Upper lobe of right lung (tissue), 1 donor: ENCODE results near the gene DNAJC6. TPM values are rescaled to one million over a fixed set of nuclear protein-coding genes. Genes with fewer than 3 reads are reported as not detected.

Source experiments
- ATAC-seq: fragments of 200-7000 bp; cut with Tn5 transposase; one replicate; pipeline ENCODE4 v1.9.1; 2020; ENCODE audit warnings: mild to moderate bottlenecking, moderate library complexity
- DNase-seq: peaks from one replicate; pipeline ENCODE4 v3.0.0-alpha.2; 2020
- H3K27ac ChIP-seq: fragments of 200-600 bp; one replicate; pipeline ENCODE4 v1.8.0; 2022
- H3K27me3 ChIP-seq: fragments of 200-600 bp; one replicate; pipeline ENCODE4 v1.8.0; 2022; ENCODE audit warnings: mild to moderate bottlenecking
- H3K36me3 ChIP-seq: fragments of 200-600 bp; one replicate; pipeline ENCODE4 v1.8.0; 2022
- H3K4me1 ChIP-seq: fragments of 200-600 bp; one replicate; pipeline ENCODE4 v1.8.0; 2022
- H3K4me3 ChIP-seq: fragments of 200-600 bp; one replicate; pipeline ENCODE4 v1.8.0; 2022; ENCODE audit warnings: mild to moderate bottlenecking
- H3K9me3 ChIP-seq: fragments of 200-600 bp; one replicate; pipeline ENCODE4 v1.8.0; 2022
- CTCF ChIP-seq: fragments of 200-600 bp; IDR thresholded peaks from one replicate; pipeline ENCODE4 v1.8.0; 2022; ENCODE audit warnings: antibody characterized with exemption
- intact Hi-C: fragments of 100-400 bp; cut with DNase I; formaldehyde crosslinking; loops from one replicate; pipeline ENCODE4 v1.11.0; 2022
- total RNA-seq: library from RNA; stranded (reverse); fragmentation: NEBNext Ultra II Directional; extraction: Animal tissue kit (Norgen Biotek cat#: 25700); gene quantifications from one replicate; pipeline ENCODE4 v1.2.1, GENCODE V29; 2021
- donor health status: DM: no; HTN: yes; CAD: no; lungs with severe emphysema.

Gene DNAJC6
- total RNA-seq, 1 donor from 2014 or later, result 6.6 TPM

- intact Hi-C loops, result no loop called here
- no peaks in the 10 kb centered on the region for H3K27me3 ChIP-seq
- no peaks in the 10 kb centered on the region for H3K9me3 ChIP-seq
- H3K4me1 ChIP-seq, result no peaks in the 10 kb centered on the region
- no peak for DNase-seq
- ATAC-seq, result no peak
- no peaks in the 10 kb centered on the region for H3K36me3 ChIP-seq
- no peak overlapping the region for H3K4me3 ChIP-seq
- no peak overlapping the region for H3K27ac ChIP-seq
- TF ChIP-seq CTCF, result no peak
Observed at GRCh38 chr1:65344171-65344814, 35.0 kb downstream of the DNAJC6 start.

- Histone ChIP-seq H3K4me3 (no peak overlapping the region), H3K36me3 (no peaks in the 10 kb centered on the region), H3K27ac (no peak overlapping the region), H3K27me3 (no peaks in the 10 kb centered on the region), H3K4me1 (no peaks in the 10 kb centered on the region), H3K9me3 (no peaks in the 10 kb centered on the region)
- no peak for TF ChIP-seq CTCF
- ATAC-seq, result no peak
- intact Hi-C loops, result no loop called here
- no peak for DNase-seq
Observed at GRCh38 chr1:65346190-65346589, 36.8 kb downstream of the DNAJC6 start.

GRCh38 chr1:65355031-65355712 lies 45.8 kb downstream of the DNAJC6 start:
- intact Hi-C loops, result no loop called here
- H3K27ac ChIP-seq, result no peak overlapping the region
- H3K27me3 ChIP-seq, result no peaks in the 10 kb centered on the region
- ATAC-seq, result no peak
- no peak for TF ChIP-seq CTCF
- no peak for DNase-seq
- H3K4me1 ChIP-seq, result no peaks in the 10 kb centered on the region
- no peaks in the 10 kb centered on the region for H3K9me3 ChIP-seq
- H3K36me3 ChIP-seq, result no peaks in the 10 kb centered on the region
- H3K4me3 ChIP-seq, result no peak overlapping the region

GRCh38 chr1:65357291-65357960 lies 48.1 kb downstream of the DNAJC6 start:
- H3K27me3 ChIP-seq, result no peaks in the 10 kb centered on the region
- no peak overlapping the region for H3K27ac ChIP-seq
- H3K36me3 ChIP-seq, result no peaks in the 10 kb centered on the region
- H3K9me3 ChIP-seq, result no peaks in the 10 kb centered on the region
- no peak for ATAC-seq
- intact Hi-C loops, result no loop called here
- H3K4me3 ChIP-seq, result no peak overlapping the region
- H3K4me1 ChIP-seq, result no peaks in the 10 kb centered on the region
- no peak for DNase-seq
- no peak for TF ChIP-seq CTCF

- no peak for TF ChIP-seq CTCF
- no peaks in the 10 kb centered on the region for H3K36me3 ChIP-seq
- no peak overlapping the region for H3K27ac ChIP-seq
- no peaks in the 10 kb centered on the region for H3K27me3 ChIP-seq
- no peak overlapping the region for H3K4me3 ChIP-seq
- H3K9me3 ChIP-seq, result no peaks in the 10 kb centered on the region
- ATAC-seq (no peak), DNase-seq (no peak)
- intact Hi-C loops, result no loop called here
- H3K4me1 ChIP-seq, result no peaks in the 10 kb centered on the region
Observed at GRCh38 chr1:65359888-65360287, 50.5 kb downstream of the DNAJC6 start.
